Measurements from ENCODE around the gene STAP2. TPM values are rescaled to one million over a fixed set of nuclear protein-coding genes. Genes with fewer than 3 reads are reported as not detected.
A peak's percentile ranks its signal among the peaks of the same experiment; 100 is the strongest.

The STAP2 gene
- total RNA-seq, 1 donor from 2014 or later: 83.2 TPM

DNA sequence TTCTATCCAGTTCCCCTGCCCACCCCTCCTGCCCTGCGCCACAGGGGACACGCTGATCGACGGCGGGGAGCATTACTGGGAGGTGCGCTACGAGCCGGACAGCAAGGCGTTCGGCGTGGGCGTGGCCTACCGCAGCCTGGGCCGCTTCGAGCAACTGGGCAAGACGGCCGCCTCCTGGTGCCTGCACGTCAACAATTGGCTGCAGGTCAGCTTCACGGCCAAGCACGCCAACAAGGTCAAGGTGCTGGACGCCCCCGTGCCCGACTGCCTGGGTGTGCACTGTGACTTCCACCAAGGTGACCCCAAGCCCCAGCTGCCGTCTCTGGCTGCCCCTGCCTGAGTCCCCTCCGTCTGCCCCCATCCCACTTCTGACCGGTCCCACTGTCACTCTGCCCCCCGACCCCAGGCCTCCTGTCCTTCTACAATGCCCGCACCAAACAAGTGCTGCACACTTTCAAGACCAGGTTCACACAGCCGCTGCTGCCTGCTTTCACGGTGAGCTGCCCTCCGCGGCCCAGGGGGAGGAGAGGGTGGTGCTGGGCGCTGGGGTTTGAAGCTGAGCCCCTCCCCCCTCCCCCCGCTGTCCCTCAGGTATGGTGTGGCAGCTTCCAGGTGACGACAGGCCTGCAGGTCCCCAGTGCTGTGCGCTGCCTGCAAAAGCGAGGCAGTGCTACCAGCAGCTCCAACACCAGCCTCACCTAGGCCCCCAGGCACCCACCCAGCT, 15.5 kb downstream of the STAP2 start:
- no peak for FAIRE-seq
- TF ChIP-seq, protein P1, sequence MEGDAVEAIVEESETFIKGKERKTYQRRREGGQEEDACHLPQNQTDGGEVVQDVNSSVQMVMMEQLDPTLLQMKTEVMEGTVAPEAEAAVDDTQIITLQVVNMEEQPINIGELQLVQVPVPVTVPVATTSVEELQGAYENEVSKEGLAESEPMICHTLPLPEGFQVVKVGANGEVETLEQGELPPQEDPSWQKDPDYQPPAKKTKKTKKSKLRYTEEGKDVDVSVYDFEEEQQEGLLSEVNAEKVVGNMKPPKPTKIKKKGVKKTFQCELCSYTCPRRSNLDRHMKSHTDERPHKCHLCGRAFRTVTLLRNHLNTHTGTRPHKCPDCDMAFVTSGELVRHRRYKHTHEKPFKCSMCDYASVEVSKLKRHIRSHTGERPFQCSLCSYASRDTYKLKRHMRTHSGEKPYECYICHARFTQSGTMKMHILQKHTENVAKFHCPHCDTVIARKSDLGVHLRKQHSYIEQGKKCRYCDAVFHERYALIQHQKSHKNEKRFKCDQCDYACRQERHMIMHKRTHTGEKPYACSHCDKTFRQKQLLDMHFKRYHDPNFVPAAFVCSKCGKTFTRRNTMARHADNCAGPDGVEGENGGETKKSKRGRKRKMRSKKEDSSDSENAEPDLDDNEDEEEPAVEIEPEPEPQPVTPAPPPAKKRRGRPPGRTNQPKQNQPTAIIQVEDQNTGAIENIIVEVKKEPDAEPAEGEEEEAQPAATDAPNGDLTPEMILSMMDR (IDR thresholded peaks at IDR 0.05; ENCODE audit: insufficient read depth, low read length, severe bottlenecking): no peak
- no peak for DNase-seq (ENCODE audit: low read depth)
- Histone ChIP-seq H3K36me3 (ENCODE audit: control insufficient read depth, insufficient read depth, low read length) (peaks cover 10% of the 10 kb centered on the region), H3K27me3 (ENCODE audit: control insufficient read depth, insufficient read depth, low read length) (no peaks in the 10 kb centered on the region), H3K4me3 (ENCODE audit: low read depth, low read length) (no peak overlapping the region)

DNA sequence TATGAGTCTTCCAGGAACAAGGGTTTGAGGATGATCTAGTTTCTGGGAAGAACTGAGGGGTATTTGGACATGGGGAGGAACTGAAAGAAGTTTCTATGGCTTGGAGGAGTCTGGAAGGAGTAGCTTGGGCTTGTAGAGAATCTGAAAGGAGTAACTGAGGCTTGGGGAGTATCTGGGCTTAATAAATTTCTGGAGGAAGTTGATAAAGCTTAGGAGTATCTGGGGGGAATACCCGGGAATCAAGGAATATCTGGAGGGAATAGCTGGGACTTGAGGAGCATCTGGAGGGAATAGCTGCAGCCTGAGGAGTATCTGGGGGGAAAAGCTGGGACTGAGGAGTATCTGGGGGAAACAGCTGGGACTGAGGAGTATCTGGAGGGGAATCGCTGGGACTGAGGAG, 18.2 kb downstream of the STAP2 start:
- TF ChIP-seq, protein P1 (IDR thresholded peaks at IDR 0.05; ENCODE audit: insufficient read depth, low read length, severe bottlenecking): no peak

DNA sequence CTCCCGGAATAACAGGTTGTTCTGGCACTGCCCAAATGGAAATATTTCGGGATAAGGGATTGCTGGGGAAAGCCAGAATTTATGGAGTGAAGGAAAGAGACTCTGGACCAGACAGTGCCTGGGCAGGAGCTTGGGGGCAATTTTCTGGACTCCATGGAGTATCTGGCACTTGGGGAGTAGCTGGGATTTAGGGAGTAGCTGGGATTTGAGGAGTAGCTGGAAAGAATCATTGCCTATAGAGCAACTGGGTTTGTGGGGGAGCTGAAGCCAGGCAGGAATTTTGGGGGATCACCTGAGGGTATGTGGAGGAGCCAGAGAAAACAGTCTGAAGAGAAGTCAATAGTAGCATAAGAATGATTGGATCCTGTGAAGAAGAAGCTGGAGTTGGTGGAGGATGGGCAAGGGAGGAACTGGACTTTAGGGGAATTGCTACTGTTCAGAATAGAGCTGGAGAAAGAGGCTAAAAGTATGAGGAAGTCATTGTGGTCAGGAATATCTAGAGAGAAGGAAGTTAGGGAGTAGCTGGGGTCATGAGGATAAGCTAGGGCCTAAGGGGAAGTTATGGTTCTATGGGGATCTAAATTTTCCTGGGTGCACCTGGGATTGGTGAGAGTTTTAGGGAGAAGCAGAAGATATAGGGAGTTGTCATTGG, 19.4 kb downstream of the STAP2 start:
- H3K4me3 ChIP-seq (ENCODE audit: low read depth, low read length): no peak overlapping the region
- no peaks in the 10 kb centered on the region for H3K27me3 ChIP-seq (ENCODE audit: control insufficient read depth, insufficient read depth, low read length)
- FAIRE-seq: no peak
- DNase-seq (ENCODE audit: low read depth): no peak
- H3K36me3 ChIP-seq (ENCODE audit: control insufficient read depth, insufficient read depth, low read length): no peaks in the 10 kb centered on the region
- TF ChIP-seq, protein P1 (IDR thresholded peaks at IDR 0.05; ENCODE audit: insufficient read depth, low read length, severe bottlenecking): no peak

More for the DNA sequence above, 18.2 kb downstream of the STAP2 start:
- Histone ChIP-seq H3K4me3 (ENCODE audit: low read depth, low read length) (no peak overlapping the region), H3K27me3 (ENCODE audit: control insufficient read depth, insufficient read depth, low read length) (no peaks in the 10 kb centered on the region), H3K36me3 (ENCODE audit: control insufficient read depth, insufficient read depth, low read length) (peaks cover 3% of the 10 kb centered on the region)
- FAIRE-seq: peak; percentile 28
- no peak for DNase-seq (ENCODE audit: low read depth)

DNA sequence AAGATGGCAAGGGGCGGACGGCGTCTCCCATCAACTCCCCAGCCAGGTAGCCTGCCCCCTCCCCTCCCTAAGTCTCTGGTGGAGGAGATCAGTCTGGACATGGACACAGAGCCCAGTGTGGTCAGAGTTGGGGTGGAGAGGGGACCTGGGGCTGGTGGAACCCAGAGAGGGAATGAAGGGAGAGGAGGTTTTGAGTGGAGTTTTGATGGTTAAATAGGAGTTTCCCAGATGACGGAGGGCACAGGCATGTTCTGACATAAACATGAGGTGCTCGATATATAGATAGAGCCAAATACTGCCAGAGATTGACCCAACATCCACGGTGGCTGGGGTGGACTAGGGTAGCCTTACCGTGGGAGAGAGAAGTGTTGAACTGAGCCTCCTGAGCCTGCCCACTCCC, 20.2 kb downstream of the STAP2 start:
- TF ChIP-seq, protein P1 (IDR thresholded peaks at IDR 0.05; ENCODE audit: insufficient read depth, low read length, severe bottlenecking): no peak
- DNase-seq (ENCODE audit: low read depth) (no peak), FAIRE-seq (no peak)
- Histone ChIP-seq H3K4me3 (ENCODE audit: low read depth, low read length) (no peak overlapping the region), H3K27me3 (ENCODE audit: control insufficient read depth, insufficient read depth, low read length) (no peaks in the 10 kb centered on the region), H3K36me3 (ENCODE audit: control insufficient read depth, insufficient read depth, low read length) (no peaks in the 10 kb centered on the region)

DNA sequence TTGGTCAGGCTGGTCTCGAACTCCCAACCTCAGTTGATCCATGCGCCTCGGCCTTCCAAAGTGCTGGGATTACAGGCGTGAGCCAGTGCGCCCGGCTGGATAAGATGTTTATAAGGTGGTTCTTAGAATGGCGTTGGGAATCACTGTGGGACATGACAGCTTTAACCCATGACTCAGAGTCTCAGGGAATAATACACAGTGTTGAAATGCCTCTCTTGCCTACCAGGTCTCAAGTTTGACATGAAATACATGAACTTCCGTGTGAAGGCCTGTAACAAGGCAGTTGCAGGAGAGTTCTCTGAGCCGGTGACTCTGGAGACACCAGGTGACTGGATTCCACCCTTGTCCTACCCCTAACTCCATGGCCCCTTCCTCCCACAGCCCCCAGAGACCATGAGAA, 21.7 kb downstream of the STAP2 start:
- DNase-seq (ENCODE audit: low read depth): no peak
- H3K4me3 ChIP-seq (ENCODE audit: low read depth, low read length): no peak overlapping the region
- TF ChIP-seq, protein P1 (IDR thresholded peaks at IDR 0.05; ENCODE audit: insufficient read depth, low read length, severe bottlenecking): no peak
- FAIRE-seq: no peak
- H3K27me3 ChIP-seq (ENCODE audit: control insufficient read depth, insufficient read depth, low read length): no peaks in the 10 kb centered on the region
- H3K36me3 ChIP-seq (ENCODE audit: control insufficient read depth, insufficient read depth, low read length): no peaks in the 10 kb centered on the region
